Uterus (tissue), 2 donors: ENCODE data around the gene CALM3.

Experiments used
- POLR2A ChIP-seq, 2 donors: fragments of 450-650 bp; IDR thresholded peaks; one replicate each; pipeline ENCODE4 v1.6.1; 2016; ENCODE audit warnings: antibody characterized with exemption in 2 of 2, mild to moderate bottlenecking in 1 of 2, moderate library complexity in 1 of 2
- TF ChIP-seq, protein P1 (sequence below), 4 experiments: fragments of 200-600 bp in 2 of 4; fragments of 450-650 bp in 2 of 4; sonication (generic) in 2 of 4; IDR thresholded peaks; one replicate each; pipeline ENCODE4 v1.5.1; 2016 to 2019; ENCODE audit warnings: antibody characterized with exemption in 4 of 4, mild to moderate bottlenecking in 2 of 4, moderate library complexity in 1 of 4

DNA sequence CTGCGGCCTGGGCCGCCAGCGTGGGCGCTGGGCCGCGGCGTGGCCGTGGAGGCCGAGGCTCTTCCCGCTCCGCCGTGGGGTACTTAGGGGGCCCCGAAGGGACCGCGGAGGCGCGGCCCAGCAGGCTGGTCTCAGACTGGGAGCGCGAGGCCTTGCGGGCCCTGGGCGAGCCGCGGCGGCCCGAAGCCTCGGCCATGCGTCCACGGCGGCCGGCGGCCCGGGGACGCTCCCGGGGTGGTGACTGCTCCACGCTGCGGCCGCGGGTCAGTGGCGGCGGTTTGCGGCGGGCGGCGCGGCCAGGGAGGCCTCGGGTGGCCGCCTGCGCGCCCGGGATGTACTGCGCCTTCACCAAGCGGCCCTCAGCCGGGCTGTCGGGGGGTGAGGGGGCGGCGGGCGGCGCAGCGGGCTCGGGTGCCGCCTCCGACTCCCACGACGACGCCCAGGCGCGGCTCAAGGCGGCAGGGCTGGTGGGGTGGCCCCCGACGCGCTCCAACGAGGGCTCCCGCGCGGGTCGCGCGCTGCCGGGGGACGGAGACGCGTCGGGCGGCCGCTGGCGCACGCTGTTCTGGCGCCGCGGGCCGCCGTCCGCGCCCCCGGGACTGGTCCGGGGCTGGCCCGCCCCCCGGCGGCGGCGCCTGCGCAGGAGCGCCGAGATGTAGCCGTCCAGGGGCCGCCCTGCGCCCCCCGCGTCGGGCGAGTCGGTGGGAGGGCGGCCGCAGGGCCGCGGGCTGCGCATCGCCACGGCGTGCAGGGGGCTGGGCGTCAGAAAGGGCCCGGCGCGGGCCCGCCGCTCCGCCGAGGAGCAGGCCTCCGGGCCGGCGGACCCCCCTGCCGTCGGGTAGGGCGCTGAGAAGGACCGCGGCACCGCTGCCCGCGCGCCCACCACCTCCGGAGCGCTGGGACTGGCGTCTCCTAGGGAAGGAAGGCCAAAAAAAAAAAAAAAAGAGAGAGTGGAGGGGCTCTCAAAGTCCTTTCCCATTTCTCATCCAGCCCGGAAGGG is 48.1 kb downstream of the CALM3 start:
- TF ChIP-seq, protein P1, sequence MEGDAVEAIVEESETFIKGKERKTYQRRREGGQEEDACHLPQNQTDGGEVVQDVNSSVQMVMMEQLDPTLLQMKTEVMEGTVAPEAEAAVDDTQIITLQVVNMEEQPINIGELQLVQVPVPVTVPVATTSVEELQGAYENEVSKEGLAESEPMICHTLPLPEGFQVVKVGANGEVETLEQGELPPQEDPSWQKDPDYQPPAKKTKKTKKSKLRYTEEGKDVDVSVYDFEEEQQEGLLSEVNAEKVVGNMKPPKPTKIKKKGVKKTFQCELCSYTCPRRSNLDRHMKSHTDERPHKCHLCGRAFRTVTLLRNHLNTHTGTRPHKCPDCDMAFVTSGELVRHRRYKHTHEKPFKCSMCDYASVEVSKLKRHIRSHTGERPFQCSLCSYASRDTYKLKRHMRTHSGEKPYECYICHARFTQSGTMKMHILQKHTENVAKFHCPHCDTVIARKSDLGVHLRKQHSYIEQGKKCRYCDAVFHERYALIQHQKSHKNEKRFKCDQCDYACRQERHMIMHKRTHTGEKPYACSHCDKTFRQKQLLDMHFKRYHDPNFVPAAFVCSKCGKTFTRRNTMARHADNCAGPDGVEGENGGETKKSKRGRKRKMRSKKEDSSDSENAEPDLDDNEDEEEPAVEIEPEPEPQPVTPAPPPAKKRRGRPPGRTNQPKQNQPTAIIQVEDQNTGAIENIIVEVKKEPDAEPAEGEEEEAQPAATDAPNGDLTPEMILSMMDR (IDR thresholded peaks at IDR 0.05), result no peak
- TF ChIP-seq POLR2A (IDR thresholded peaks at IDR 0.05), result no peak
